OCI-LY7 (cell line): Measurements from ENCODE around the gene STX16.

Experiments used
- EZH2phosphoT487 ChIP-seq: fragments of 200-600 bp; sonication (generic); IDR thresholded peaks from 2 replicates; pipeline ENCODE4 v1.6.1; 2018; ENCODE audit warnings: low read depth, borderline replicate concordance, mild to moderate bottlenecking, mixed run types, antibody characterized with exemption, low read length, moderate library complexity, mixed read lengths
- TF ChIP-seq, protein P1 (sequence below): fragments of 200-600 bp; sonication (generic); conservative IDR thresholded peaks from 2 replicates; pipeline ENCODE4 v1.5.1; 2014; ENCODE audit warnings: mild to moderate bottlenecking, antibody characterized with exemption, low read length, moderate library complexity, mixed read lengths

GRCh38 chr20:58647162-58647795 is 3.8 kb upstream of the STX16 start:
- no peak for TF ChIP-seq EZH2phosphoT487
- TF ChIP-seq, protein P1, sequence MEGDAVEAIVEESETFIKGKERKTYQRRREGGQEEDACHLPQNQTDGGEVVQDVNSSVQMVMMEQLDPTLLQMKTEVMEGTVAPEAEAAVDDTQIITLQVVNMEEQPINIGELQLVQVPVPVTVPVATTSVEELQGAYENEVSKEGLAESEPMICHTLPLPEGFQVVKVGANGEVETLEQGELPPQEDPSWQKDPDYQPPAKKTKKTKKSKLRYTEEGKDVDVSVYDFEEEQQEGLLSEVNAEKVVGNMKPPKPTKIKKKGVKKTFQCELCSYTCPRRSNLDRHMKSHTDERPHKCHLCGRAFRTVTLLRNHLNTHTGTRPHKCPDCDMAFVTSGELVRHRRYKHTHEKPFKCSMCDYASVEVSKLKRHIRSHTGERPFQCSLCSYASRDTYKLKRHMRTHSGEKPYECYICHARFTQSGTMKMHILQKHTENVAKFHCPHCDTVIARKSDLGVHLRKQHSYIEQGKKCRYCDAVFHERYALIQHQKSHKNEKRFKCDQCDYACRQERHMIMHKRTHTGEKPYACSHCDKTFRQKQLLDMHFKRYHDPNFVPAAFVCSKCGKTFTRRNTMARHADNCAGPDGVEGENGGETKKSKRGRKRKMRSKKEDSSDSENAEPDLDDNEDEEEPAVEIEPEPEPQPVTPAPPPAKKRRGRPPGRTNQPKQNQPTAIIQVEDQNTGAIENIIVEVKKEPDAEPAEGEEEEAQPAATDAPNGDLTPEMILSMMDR, result peak; percentile 77
